Peyer's patch (tissue), 4 donors: ENCODE measurements around the gene FGGY. TPM values are rescaled to one million over a fixed set of nuclear protein-coding genes. Genes with fewer than 3 reads are reported as not detected.

ENCODE experiments used
- DNase-seq, 3 donors: peaks; one replicate each; pipeline ENCODE4 v3.0.0-alpha.2; 2017 to 2019
- H3K27ac ChIP-seq, 4 donors: fragments of 200-600 bp; sonication (generic); one replicate each; pipeline ENCODE4 v1.5.1; 2016 to 2019
- H3K27me3 ChIP-seq, 2 donors: fragments of 200-600 bp; sonication (generic); one replicate each; pipeline ENCODE4 v1.5.1; 2019
- H3K36me3 ChIP-seq, 3 donors: fragments of 200-600 bp; sonication (generic); one replicate each; pipeline ENCODE4 v1.5.1; 2016 to 2019
- H3K4me1 ChIP-seq, 4 donors: fragments of 200-600 bp; sonication (generic); one replicate each; pipeline ENCODE4 v1.5.1; 2016 to 2019
- H3K4me3 ChIP-seq, 4 donors: fragments of 200-600 bp; sonication (generic); 1 replicate in 3 of 4; 2 replicates in 1 of 4; pipeline ENCODE4 v1.5.1; 2016 to 2019; ENCODE audit warnings: mild to moderate bottlenecking in 1 of 4
- H3K9me3 ChIP-seq, 4 donors: fragments of 200-600 bp; sonication (generic); one replicate each; pipeline ENCODE4 v1.5.1; 2016 to 2019; ENCODE audit warnings: mild to moderate bottlenecking in 1 of 4
- CTCF ChIP-seq, 6 experiments: fragments of 450-650 bp in 4 of 6; fragments of 200-600 bp in 2 of 6; sonication (generic) in 1 of 6; IDR thresholded peaks; one replicate each; pipeline ENCODE4 v1.5.1; 2017 to 2019; ENCODE audit warnings: antibody characterized with exemption in 6 of 6, mild to moderate bottlenecking in 3 of 6, moderate library complexity in 1 of 6
- POLR2A ChIP-seq, 2 donors: fragments of 450-650 bp; IDR thresholded peaks; one replicate each; pipeline ENCODE4 v1.5.1; 2017; ENCODE audit warnings: antibody characterized with exemption in 2 of 2, mild to moderate bottlenecking in 2 of 2, moderate library complexity in 2 of 2
- total RNA-seq, 4 donors: library from RNA; depleted of rRNA; stranded (reverse); fragments of >200 nt; gene quantifications; one replicate each; pipeline ENCODE4 v1.1.0, GENCODE V29; 2016

The FGGY gene
- total RNA-seq, 4 donors from 2014 or later: 18.9 to 102 (median 33.6) TPM

DNA sequence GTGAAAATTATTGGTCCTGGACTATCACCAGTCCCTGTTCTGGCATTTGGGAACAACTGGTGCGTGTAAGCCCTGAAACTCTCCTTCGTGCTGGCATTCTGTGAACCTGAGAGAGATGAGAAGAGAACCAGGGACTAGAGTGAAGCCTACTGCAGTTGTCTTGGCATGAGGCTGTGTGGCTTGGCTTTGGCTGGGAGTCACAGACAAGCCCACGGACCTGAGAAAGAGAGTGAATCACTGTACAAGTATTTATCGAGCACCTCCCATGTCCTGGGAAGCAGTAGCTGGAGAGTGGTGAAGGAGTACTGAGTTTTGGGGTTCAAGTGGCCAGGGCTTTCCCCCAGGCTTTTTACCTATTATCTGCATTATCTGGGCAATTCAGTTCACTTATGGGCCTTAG lies 63.3 kb downstream of the FGGY start:
- no peak overlapping the region for H3K27ac ChIP-seq
- no peaks in the 10 kb centered on the region for H3K4me1 ChIP-seq
- no peaks in the 10 kb centered on the region for H3K9me3 ChIP-seq
- H3K36me3 ChIP-seq: no peaks in the 10 kb centered on the region
- no peaks in the 10 kb centered on the region for H3K27me3 ChIP-seq
- no peak for TF ChIP-seq CTCF (IDR thresholded peaks at IDR 0.05)
- TF ChIP-seq POLR2A (IDR thresholded peaks at IDR 0.05): no peak
- no peak overlapping the region for H3K4me3 ChIP-seq
- DNase-seq: no peak

DNA sequence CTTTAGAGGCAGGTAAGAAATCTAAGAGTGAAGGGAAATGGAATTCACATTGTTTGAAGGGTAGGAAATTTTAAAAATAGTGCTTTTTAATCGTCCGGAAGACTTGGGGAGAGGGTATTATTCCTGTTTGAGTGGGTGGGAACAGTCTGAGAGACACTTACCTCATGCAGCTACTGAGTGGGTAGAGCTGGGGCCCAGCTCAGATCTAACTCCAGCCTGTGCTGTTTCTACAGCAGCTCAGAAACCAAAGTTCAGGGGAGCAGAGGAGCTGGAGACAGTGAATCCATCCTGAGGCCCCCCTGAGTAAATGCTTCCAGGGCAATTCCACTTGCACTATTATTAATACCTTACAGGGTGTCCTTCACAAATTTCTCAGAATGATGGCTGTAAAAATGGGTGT lies 63.8 kb downstream of the FGGY start:
- no peak overlapping the region for H3K4me3 ChIP-seq
- H3K27me3 ChIP-seq: no peaks in the 10 kb centered on the region
- H3K9me3 ChIP-seq: no peaks in the 10 kb centered on the region
- H3K36me3 ChIP-seq: no peaks in the 10 kb centered on the region
- no peak for DNase-seq
- no peak for TF ChIP-seq CTCF (IDR thresholded peaks at IDR 0.05)
- no peak for TF ChIP-seq POLR2A (IDR thresholded peaks at IDR 0.05)
- H3K4me1 ChIP-seq: no peaks in the 10 kb centered on the region
- no peak overlapping the region for H3K27ac ChIP-seq

GRCh38 chr1:59361766-59362165 lies 64.9 kb downstream of the FGGY start:
- no peak for TF ChIP-seq POLR2A (IDR thresholded peaks at IDR 0.05)
- TF ChIP-seq CTCF (IDR thresholded peaks at IDR 0.05): no peak
- no peak for DNase-seq
- Histone ChIP-seq H3K27ac (no peak overlapping the region), H3K4me3 (no peak overlapping the region), H3K36me3 (no peaks in the 10 kb centered on the region), H3K4me1 (no peaks in the 10 kb centered on the region), H3K9me3 (no peaks in the 10 kb centered on the region), H3K27me3 (no peaks in the 10 kb centered on the region)

GRCh38 chr1:59364037-59364436 lies 67.1 kb downstream of the FGGY start:
- TF ChIP-seq CTCF (IDR thresholded peaks at IDR 0.05) (no peak), POLR2A (IDR thresholded peaks at IDR 0.05) (no peak)
- H3K4me3 ChIP-seq: no peak overlapping the region
- H3K4me1 ChIP-seq: peaks cover 0 to 4% (median 0%) of the 10 kb centered on the region in 4 donors
- H3K27ac ChIP-seq: no peak overlapping the region
- no peaks in the 10 kb centered on the region for H3K36me3 ChIP-seq
- no peaks in the 10 kb centered on the region for H3K27me3 ChIP-seq
- no peak for DNase-seq
- no peaks in the 10 kb centered on the region for H3K9me3 ChIP-seq

DNA sequence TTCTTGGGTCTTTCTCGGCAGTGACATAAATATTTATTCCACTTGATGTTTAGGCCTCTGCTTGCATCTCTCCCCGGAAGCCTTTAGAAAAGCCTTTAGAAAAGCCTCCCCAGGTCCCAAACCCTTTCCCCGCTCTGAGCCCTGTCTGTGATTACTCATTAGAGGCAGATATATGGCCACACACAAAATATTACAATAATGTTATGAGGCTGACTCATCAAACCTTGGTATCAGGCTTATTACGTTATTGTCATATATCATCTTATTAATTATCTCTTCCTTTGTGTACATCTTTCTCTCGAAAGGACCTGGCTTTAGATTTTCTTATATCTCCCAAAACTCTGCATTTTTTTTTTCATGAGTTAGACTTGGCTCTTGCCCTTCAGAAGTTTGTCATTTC lies 69.5 kb downstream of the FGGY start:
- Histone ChIP-seq H3K4me3 (no peak overlapping the region), H3K27ac (peak overlapping the region; percentile 18 to 57 (median 36)), H3K36me3 (no peaks in the 10 kb centered on the region), H3K9me3 (no peaks in the 10 kb centered on the region), H3K27me3 (no peaks in the 10 kb centered on the region), H3K4me1 (peaks cover 0 to 4% (median 0%) of the 10 kb centered on the region in 4 donors)
- TF ChIP-seq CTCF (IDR thresholded peaks at IDR 0.05) (no peak), POLR2A (IDR thresholded peaks at IDR 0.05) (no peak)
- DNase-seq: no peak
